Activated CD4-positive, CD25-positive, alpha-beta regulatory T cell (primary cell): ENCODE measurements around the gene CDH13.

Source experiments
- DNase-seq, 4 experiments: peaks; one replicate each; lab custom pipeline; 2025; lab: John Stamatoyannopoulos, UW

CDH13 gene

DNA sequence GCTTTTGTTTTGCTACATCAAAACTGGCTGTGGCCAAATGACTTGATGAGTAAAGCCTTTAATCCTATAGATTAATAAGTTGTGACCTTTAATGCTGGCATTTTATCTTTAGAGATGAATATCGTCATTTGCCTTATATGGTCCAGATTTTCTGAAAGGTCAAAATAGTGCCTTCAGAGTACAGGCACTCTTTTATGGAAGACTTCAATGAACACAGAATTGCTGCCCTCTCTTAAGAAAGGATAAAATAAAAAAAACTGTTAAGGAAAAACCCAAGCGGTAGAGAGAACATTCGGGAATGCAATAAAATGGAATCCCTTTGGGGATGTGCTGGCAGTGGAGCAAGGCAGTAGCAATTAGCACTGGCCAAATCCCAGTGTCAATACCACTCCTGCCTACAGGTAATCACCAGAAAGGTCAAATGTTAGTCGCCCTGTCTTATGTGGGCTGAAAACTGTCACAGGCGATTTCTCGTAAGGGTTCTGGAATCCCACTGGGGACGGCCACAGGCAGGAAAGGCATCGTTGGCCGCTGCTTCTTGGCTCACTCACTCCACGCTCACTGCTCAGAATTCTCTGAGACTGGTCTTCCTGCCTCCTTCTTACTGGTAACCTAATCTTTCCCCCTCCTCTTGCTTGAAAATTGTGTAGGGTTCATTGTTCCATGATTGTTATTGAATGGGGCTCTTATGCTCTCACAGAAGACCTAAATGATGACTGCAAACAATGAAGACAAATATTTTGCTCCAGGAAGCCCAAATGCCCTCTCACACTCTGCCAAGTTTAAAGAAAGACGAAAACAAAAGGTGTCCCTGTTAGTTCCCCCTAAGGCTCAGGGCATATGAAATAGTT lies 1135.6 kb downstream of the CDH13 start:
- DNase-seq, result no peak

DNA sequence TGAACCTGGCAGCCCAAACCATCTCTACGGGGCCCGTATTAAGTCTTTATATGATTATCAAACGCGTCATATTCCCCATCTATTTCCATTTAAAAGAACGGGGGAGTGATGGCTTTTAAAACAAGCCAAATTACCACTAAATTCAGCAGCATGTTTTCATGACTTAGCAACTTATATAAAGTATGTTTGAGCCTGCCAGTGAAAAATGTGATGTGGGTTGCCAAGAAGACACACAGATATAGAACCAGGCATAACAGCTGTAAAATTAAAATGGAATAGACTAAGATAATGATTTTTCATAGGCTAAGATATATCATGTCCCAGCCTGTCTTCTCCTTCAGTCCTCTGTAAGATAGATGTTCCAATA lies 1136.2 kb downstream of the CDH13 start:
- no peak for DNase-seq

DNA sequence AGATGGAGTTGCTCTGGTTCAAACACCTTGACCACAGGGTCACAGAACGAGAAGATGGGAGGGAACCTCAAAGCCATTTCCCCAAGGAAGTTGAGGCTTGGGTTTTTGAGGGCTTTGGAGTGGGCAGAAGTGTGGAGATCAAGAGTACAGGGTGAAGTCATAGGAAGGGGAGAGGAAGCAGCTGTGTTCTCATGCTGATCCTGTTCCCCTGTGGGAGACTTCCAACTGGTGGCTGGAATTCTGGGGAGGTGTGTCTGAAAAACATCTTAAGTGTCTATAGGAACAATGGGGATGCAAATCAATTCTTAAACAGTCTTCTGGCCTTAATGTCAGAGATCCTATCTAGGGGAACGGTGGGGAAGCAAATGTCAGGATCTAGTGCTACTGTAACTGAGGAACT lies 1142.2 kb downstream of the CDH13 start:
- DNase-seq, result no peak

DNA sequence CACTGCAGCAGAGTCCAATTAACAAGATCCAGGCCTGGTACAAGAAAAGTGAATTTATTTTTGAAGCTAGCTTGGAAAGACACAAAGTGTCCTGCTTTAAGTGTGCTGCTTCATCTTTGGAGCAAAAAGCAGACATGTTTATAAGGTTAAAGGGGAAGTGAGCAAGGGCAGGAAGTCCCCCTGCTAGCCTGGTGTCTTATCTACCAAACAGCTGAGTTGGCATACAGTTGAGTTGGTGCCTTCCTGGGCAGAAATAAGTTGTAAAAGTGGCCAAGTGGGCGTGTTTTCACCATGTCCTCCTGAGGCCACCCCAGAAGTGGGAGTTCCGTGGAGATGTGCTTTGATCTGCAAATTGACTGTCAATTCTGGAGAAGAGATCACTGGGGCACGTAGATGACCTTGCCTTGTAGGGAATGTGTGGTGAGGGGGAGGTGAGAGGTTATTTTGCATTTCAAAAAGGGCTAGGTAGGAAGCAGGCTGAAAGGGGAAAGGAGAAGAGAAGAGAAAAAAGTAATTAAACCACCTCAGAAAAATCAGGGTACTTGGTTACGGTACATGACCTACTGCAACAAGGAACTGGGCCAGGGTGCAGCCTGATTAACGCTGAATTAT lies 1142.7 kb downstream of the CDH13 start:
- DNase-seq, result no peak

DNA sequence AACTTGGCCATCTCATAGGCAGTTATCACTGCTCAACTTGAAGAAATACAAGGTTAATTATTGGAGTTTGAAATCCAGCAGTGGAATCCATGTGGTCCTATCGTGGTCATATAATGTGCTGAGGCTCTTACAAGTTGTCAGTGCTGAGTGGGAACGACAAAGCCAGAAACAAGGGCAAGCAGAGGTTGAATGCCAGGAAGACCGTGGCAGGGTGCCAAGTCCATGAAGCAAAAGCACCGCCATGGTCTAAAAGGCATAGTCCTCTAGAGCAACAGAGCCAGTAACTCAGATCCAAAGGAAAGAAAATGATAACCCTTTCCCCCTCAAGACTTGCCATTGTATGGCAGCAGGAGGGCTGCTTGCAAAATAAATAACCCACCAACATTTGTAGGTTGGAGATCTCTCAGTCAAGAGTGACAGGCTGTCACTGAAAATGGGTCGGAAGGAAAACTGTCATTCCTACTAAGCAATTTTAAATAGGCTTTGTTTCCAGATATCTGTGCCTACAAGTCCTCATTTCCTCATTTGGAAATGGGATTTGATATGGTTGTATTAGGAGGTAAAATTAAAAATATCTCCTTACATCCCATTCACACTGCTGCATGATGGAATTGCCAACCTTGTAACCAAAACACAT lies 1144.7 kb downstream of the CDH13 start:
- no peak for DNase-seq

DNA sequence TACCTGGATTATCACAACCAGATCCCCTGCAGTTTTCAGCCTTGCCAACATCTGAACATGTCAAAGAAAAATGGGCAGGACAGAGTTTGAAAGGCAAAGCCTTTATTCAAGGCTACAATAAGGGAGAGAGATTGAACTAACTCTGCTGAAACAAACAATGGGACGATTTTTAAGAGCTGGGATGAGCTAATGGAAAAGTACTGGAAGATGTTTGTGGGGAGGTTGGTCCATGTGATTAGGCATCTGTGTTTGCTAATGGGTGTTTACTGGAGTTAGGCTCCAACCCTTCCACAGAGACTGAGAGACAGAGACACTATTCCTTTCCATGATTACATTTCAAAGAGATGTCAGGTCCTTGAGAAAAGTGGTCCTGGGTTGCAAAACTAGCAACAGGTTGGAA lies 1146.0 kb downstream of the CDH13 start:
- DNase-seq, result no peak

DNA sequence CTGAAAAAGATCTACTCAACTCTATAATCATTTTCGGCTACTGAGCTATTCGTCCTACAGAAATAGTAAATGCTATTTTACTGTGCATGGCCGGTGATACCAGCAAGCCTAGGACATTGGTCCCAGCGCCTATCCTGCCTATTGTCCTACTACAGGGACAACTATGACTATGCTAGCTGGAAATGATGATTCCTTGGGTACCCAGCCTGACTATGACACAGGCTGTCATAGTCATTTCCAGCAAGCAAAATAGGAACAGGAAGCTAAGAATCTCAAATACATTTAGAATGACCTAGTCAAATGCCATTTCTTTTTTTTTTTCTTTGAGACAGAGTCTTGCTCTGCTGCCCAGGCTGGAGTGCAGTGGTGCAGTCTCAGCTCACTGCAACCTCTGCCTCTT lies 1147.3 kb downstream of the CDH13 start:
- DNase-seq, result no peak

DNA sequence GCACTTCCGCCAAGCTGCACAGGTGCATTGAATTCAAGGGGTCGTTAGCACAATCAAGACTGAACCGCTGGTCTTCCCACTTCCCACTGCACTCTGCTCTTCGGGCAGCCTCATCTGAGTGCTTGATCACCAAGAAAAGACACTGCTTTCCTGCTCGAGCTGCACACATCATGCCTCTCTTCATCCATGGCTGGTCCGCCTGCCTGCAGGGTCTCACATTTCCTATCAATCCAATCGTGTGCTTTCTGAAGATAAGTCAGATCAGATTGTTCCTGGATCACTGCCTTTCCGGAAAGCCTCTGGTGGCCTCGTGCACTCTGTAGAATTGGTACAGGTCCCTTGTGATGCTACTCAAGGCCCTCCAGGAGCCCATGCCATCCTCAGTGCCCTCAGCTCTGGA lies 1150.2 kb downstream of the CDH13 start:
- no peak for DNase-seq

DNA sequence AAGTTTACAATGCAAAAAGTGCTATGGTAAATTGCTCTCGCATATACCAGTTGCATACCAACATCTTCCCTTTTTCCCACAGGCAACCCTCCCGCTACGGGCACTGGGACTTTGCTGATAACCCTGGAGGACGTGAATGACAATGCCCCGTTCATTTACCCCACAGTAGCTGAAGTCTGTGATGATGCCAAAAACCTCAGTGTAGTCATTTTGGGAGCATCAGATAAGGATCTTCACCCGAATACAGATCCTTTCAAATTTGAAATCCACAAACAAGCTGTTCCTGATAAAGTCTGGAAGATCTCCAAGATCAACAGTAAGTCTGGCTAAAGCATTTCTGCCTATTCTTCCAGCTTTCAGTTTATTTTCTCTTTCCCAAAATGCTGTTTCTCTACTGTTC lies 1153.1 kb downstream of the CDH13 start:
- DNase-seq, result no peak

DNA sequence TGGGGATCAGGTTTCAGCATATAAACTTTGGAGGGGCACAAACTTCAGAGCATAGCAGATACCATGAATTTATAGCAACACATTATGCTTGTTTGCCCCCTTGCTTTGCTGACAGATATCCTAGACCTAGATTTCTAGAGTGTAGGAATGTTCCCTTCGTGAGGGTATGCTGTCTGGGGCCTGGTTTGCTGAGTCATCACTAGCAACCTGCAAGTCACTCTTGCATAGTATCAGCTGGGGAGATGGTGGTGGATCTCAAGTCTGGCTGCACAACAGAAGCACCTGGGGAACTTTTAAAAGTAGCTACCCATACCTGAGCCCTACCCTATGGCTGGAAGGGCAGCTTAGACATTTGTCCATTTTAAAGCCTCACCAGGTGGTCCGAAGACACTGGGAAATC lies 1158.7 kb downstream of the CDH13 start:
- DNase-seq, result no peak

DNA sequence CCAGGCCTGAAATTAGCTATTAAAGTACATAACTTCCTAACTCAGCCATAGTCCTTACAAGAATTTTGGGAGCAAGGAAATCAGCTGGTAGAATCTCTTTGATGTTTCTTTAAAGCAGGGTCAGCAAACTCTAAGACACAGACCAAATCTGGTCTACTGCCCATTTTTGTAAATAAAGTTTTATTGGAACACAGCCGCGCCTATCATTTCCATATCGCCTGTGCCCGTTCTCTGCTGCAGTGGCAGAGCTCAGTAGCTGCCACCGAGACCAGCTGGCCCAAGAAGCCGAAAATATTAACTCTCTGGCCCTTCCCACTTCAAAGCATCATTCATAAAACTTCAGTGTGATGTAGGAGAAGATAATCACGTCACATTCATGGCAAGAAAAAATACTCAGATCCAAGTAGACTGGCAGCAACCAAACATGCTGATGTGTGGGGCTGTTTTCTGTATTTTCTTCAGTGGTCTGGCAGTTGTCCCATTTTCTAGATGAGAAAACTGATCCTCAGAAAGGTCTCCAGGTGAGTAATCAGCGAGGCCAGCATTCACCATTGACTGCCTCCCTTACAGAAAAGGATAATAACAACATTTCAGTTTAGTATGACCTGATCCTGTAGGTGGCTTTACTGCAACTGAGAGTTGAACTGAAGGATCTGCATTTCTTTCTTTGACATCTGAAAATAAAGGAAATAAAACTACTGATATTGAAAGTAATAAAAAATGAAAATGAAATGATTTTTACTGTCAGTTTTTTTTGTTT lies 1163.1 kb downstream of the CDH13 start:
- no peak for DNase-seq

DNA sequence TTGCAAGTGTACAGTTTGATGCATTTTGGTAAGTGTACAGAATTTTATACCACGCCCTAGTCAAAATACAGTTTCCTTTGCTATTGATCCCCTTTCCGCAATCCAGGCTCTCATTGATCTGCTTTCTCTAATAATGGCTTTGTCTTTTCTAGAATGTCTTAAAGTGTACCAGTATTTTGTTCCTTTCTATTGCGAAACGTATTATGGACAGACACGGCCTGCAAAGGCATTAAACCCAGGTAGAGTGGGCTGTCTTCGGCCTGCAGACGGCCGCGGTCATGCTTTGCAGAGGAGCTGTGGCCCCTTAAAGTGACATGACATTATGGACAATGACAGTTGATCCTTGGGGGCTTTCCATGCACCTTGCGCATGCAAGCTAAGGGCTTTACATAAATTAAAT lies 1165.1 kb downstream of the CDH13 start:
- no peak for DNase-seq

DNA sequence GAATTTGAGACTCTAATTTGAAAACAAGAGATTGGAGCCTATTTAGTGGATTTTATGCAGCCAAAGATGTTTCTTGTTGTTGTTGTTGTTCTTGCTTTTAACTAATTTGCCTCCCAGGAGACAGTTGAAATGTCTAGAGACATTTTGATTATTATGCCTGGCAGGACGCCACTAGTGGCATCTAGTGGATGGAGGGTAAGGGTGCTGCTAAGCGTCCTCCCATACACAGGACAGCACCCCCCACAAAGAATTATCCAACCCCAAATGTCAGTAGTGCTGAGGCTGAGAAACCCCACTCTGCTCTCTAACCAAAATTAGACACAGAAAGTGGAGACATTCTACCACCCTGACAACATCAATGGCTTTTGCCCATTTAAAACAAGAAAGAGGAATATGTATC lies 1165.6 kb downstream of the CDH13 start:
- DNase-seq, result no peak

DNA sequence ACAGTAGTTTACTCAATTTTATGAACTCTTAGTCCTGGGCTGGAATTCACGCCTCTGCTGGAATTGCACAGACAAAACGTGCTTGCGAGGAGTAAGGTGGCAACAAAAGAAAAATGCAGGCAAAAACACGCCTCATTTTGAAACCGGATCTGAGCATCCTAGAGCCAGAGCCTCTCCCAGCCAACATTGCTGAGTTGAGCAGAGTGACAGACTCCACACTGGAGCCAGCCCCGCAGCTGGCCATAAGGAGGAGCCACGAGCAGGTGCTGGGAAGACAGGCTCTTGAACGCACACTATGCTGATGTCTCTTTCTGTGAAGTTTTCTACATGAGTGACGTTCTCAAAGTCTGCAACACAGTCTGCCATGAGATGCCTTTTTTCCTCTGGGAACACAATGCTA lies 1166.4 kb downstream of the CDH13 start:
- no peak for DNase-seq

DNA sequence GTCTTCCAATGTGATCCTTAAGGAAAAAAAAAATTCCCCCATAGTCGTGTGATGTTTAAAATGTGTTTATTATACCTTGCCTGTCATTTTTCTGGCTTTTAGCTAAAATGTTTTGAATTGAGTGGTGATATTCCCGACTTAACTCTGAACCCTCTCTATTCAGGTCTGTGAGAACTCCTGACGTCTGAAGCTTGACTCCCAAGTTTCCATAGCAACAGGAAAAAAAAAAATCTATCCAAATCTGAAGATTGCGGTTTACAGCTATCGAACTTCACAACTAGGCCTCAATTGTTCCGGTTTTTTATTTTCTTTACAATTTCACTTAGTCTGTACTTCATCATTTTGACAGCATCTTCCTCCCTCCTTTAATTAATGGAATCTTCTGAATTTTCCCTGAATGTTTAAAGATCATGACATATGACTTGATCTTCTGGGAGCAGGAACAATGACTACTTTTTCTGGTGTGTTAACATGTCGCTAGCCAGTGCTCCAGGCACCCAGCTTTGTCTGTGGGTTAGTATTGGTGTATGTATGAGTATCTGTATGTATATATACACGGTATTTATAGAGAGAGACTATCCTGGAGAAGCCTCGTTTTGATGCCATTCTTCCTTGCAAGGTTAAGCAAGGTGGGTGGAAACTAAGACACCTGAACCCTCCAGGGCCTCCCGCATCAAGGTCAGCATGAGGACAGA lies 1168.2 kb downstream of the CDH13 start:
- no peak for DNase-seq

DNA sequence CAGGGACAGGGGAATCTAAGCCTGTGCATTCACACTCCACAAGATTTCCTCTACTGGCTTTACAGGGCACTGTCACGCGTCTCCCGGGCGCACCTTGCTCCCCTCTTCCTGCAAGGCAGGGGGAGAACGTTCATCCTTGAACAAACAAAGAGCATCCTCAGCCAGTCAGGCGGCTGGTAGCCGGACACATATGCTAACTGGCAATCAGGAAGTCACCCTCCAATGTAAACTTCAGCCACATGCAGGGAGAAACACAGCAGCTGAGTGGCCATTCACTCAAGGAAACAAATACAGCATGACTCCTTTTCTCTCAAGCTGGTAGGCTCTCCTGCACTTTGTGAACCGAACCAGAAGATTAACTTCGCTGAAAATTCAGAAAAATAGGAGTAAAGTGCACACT lies 1170.2 kb downstream of the CDH13 start:
- DNase-seq, result no peak

DNA sequence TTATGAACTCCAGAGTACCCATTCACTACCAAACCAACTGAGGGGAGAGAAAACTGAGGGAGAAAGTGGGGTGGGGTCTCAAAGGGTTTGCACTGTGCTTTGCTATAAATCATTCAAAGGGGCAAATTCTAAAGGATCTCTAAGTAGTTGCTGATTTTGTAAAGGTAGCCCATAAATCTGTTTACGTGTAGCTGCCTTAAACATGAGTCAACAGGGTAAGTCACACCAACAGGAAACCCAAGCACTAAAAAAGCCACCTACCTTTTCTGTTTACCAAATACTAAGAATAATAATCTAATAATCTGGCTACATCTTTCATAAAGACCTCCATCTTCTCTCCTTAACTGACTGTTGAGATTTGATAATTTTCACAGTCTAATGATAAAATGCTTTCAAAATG lies 1172.6 kb downstream of the CDH13 start:
- no peak for DNase-seq

DNA sequence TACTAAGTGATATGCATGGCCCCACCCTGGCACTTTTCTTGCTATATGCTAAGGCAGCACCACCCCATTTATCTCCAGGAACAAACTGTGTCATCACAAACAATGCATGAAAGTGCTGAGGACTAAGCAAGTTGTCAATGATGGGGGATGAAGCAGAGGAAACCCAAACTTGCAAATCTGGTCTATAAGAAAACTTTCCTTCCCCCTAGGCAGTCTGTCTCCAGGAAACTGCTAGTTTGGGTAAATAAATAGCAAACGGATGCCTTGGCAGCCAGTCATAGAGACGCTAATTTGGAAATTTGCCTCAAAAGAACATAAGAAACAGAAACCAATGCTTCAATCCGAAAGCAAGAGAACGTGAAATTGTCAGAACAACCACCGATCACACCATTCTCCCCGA lies 1175.4 kb downstream of the CDH13 start:
- no peak for DNase-seq

DNA sequence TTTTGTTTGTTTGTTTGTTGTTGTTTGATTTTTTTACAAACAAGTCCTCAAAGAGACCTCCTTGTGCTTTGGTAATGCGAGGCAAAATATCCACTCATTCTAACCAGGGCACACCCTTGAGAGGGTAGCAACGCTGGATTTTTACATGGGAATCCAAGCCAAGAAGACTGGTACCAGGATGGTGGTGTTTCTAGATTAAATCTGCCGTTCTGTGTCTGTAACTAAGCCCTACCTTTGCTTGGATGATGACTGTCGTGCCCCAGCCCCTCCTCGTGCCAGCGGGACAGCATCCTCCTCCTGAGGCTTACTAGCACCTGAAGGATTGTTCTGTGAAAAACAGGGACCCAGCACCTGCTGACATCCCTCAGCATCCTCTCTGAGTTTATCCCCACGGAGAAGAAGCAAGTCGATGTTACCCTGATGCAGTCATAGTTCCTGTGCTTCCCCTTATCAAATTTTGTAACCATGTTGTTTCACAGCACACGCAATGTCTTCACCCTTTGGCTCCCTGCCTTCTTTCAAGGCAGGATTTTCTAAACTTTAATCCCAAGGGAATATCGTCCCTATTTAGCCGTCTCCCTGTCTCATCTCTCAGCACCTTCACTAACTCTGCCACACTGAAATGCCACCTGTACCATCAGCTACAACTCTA lies 1175.9 kb downstream of the CDH13 start:
- DNase-seq, result no peak

DNA sequence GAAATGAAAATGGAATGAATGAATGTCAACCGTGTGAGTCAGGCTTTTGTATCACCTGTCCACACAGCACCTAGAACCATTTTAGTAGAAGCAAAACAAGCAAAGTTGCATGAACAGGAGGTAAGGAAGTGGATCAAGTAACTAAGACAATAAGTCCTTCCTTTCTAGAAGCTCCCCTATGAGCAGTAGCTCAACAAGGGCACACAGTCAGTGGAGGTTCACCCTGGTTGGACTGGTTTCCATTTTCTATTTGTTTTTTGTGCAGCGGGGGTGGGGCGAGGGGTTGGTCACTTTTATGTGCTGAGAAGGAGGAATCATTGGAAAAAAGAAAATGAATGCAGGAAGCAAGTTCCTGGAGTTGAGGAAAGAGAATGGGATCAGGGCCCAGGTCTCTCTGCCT lies 1177.0 kb downstream of the CDH13 start:
- DNase-seq, result no peak

DNA sequence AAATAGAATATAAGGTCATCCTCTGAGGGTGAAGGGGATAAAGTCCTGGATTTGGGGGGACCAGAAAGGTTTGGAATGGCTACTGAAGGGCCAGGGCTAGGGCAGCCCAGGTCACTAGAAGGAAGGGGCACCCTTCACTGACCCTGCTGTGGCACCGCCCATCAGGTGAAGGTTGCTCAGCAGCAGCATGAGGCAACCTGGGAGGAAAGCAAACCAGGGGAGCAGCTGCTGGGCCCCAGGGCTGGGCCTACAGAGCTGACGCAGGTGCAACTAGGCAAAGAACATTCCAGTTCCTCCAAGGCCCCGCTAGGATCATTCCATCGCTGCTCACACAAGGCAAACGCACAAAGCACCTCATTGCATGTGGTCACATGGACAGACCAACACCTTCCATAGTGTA lies 1177.6 kb downstream of the CDH13 start:
- no peak for DNase-seq

DNA sequence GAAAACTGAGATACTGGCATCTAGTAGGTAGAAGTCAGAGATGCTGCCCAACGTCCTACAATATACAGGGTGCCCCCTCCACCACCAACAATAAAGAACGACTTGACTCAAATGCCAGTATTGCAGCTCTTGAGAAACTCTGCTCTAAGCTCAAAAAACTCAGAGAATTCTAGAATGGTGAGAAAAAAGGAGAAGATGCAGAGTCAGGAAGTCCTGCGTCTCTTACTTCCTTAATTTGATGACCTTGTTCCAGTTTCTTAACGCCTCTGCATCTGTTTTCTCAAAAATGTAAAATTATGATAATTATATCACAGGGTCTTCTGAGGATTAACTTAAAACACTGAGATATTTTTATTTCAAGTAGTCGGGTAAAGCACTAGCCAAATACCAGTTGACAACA lies 1179.3 kb downstream of the CDH13 start:
- DNase-seq, result no peak
